Effector memory CD4-positive, alpha-beta T cell (primary cell): ENCODE measurements around the gene LARGE1.

ENCODE experiments used
- DNase-seq, 3 donors: peaks; one replicate each; pipeline ENCODE4 v3.0.0-alpha.2; 2020
- H3K27ac ChIP-seq: 2 replicates; pipeline ENCODE4 v1.7.0; 2013; ENCODE audit warnings: mild to moderate bottlenecking, low read length, moderate library complexity; ENCODE audit not compliant: insufficient read depth, poor library complexity, severe bottlenecking
- H3K27me3 ChIP-seq: replicated peaks from 2 replicates; pipeline ENCODE4 v1.7.0; 2013; ENCODE audit warnings: mild to moderate bottlenecking, low read length; ENCODE audit not compliant: insufficient read depth, control insufficient read depth, poor library complexity, severe bottlenecking
- H3K36me3 ChIP-seq: 2 replicates; pipeline ENCODE4 v1.7.0; 2013; ENCODE audit warnings: mild to moderate bottlenecking, low read length, moderate library complexity; ENCODE audit not compliant: control insufficient read depth, insufficient read depth
- H3K4me1 ChIP-seq: 2 replicates; pipeline ENCODE4 v1.7.0; 2013; ENCODE audit warnings: low read length, mild to moderate bottlenecking; ENCODE audit not compliant: control insufficient read depth, insufficient read depth, poor library complexity, severe bottlenecking
- H3K4me3 ChIP-seq: 2 replicates; pipeline ENCODE4 v1.7.0; 2013; ENCODE audit warnings: low read length, low read depth, mild to moderate bottlenecking; ENCODE audit not compliant: insufficient read depth, poor library complexity, severe bottlenecking
- H3K9me3 ChIP-seq: 2 replicates; pipeline ENCODE4 v1.7.0; 2013; ENCODE audit warnings: mild to moderate bottlenecking, low read length, moderate library complexity; ENCODE audit not compliant: control insufficient read depth

Gene LARGE1

GRCh38 chr22:33227791-33228190, 692.5 kb downstream of the LARGE1 start:
- Histone ChIP-seq H3K9me3 (peaks cover 12% of the 10 kb centered on the region), H3K4me3 (no peak overlapping the region), H3K27me3 (no peaks in the 10 kb centered on the region), H3K4me1 (no peaks in the 10 kb centered on the region), H3K27ac (no peak overlapping the region), H3K36me3 (no peaks in the 10 kb centered on the region)
- no peak for DNase-seq

DNA sequence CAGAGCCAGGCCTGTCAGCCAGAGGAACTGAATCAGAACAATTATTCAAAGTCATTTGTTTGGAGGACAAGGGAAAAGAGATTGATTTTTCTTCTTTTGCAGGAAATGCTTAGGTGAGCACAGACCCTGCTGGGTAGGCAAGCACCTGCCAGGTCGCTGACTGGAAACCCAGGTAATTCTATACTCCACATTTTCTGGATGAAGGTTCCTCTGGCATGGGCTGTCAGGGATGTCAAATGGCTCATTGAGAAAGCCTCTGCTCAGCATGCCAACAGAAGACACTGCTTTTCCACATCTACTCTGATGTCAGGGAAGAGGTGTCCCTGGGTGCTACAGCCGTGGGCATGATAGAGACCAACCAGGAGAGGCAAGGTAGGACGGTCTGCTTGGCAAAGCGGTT, 695.4 kb downstream of the LARGE1 start:
- no peak for DNase-seq
- no peak overlapping the region for H3K27ac ChIP-seq
- H3K4me3 ChIP-seq = no peak overlapping the region
- H3K36me3 ChIP-seq = no peaks in the 10 kb centered on the region
- peaks cover 12% of the 10 kb centered on the region for H3K9me3 ChIP-seq
- no peaks in the 10 kb centered on the region for H3K4me1 ChIP-seq
- H3K27me3 ChIP-seq = no peaks in the 10 kb centered on the region
